ENCODE data around the gene SEMA6C. TPM values are rescaled to one million over a fixed set of nuclear protein-coding genes. Genes with fewer than 3 reads are reported as not detected.

SEMA6C gene
- total RNA-seq, 2 experiments from 2014 or later, result 1.9 to 2.5 TPM

DNA sequence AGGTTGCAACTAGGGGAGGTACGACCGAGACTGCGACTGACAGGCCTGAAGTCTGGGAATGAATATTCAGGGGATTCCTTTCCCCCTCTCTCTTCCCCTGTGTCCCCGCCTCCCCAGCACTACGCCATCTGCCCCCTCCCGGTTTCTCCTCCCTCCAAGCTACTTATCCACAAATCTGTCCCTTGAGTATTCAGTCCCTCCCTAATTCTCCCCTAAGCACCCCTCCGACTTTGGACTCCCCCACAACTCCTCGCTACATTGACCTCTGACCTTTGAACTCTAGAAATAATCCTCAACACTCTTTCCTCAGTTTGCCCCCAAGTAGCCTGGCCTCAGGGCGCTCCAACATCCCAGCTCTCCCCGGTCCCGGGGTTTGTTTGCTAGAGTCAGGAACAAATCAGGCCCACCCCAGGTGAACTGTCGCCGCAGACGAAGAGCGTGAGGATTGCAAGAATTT, 18.9 kb upstream of the SEMA6C start:
- CTCF ChIA-PET, result interaction anchor here (0.6 to 1.2 kb wide), 3 partner anchors 16 to 140 kb away, joined by 3 read pairs; no protein-coding TSS in a partner anchor
- POLR2A ChIA-PET, result interaction anchor here (0.9 kb wide), 1 partner anchor 8 kb away, joined by 3 read pairs; no protein-coding TSS in a partner anchor

DNA sequence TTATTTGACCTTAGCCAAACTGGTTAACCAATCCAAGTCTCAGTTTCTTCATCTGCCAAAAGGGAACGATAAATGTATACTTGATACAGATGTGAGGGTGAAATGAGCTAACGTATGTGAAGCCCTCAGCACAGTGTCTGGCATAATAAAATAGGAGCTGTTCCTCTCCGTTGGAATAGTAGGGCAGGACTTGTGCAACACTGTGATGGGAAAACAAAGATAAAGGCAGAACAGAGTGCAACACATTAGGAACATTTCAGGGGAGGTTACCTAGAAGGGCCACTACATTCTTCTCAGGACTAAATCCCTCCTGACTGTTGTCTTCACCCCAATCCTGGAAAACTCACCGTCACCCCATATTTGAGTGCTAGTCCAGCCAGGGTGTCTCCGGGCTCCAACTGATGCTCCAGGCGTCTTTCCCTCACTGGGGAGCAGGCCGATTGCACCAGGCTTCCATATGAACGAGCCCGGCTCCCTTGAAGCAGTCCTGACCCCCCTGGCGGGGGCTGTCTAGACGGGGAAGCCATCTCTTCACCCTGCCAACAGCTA, 18.4 kb upstream of the SEMA6C start:
- ChIA-PET POLR2A (interaction anchor here (0.9 kb wide), 1 partner anchor 8 kb away, joined by 3 read pairs; no protein-coding TSS in a partner anchor), CTCF (interaction anchor here (0.6 to 1.2 kb wide), 4 partner anchors 16 to 139 kb away, joined by 3 read pairs; no protein-coding TSS in a partner anchor)

DNA sequence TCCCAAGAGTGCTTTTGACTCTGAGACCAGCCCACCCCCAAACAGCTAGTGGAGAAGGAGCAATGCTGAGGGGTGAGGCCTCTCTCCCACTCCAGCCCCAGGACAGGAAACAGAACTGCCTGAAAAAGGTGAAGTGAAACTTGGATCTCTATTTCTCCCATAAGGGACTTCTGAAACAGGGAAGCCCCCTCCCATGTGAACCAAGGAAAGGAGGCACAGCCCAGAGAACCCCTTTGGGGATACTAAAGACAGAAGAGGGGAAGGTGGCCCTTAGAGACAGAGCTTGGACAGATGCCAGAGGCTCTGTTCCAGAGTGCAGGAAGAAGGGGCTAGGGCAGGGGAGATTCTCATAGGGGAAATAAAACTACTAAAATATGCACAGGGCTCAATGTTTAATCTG, 12.9 kb upstream of the SEMA6C start:
- ChIA-PET POLR2A (no interaction called here), CTCF (interaction anchor here (0.8 to 8.7 kb wide), 3 partner anchors 37 to 135 kb away, joined by 3 to 84 read pairs (median 3); no protein-coding TSS in a partner anchor)

DNA sequence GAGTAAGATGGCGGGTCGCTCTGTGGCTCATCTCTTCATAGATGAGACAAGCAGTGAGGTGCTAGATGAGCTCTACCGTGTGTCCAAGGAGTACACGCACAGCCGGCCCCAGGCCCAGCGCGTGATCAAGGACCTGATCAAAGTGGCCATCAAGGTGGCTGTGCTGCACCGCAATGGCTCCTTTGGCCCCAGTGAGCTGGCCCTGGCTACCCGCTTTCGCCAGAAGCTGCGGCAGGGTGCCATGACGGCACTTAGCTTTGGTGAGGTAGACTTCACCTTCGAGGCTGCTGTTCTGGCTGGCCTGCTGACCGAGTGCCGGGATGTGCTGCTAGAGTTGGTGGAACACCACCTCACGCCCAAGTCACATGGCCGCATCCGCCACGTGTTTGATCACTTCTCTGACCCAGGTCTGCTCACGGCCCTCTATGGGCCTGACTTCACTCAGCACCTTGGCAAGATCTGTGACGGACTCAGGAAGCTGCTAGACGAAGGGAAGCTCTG, 12.4 kb upstream of the SEMA6C start:
- ChIA-PET POLR2A (no interaction called here), CTCF (interaction anchor here (0.8 to 8.7 kb wide), 3 partner anchors 38 to 134 kb away, joined by 3 to 84 read pairs (median 3); no protein-coding TSS in a partner anchor)

DNA sequence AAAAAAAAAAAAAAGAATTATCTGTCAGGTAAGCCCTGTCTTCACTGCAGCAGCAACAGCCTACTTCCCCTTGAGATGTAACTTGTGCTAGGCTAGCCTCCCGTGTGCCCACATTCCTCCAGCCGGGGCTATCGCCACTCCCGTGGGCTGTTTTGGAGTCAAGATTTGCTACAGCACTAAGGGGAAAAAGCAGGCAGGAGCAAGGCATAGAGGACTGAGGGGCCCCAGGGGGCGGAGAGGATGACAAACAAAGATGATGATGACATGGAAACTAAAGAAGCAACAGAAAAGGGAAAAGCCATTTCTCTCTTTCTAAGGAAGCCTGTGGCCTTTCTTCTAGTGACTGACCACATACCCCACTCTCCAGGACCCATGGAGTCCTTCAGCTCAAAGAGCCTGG, 11.9 kb upstream of the SEMA6C start:
- POLR2A ChIA-PET, result interaction anchor here (0.5 kb wide), 1 partner anchor 311 kb away, joined by 7 read pairs; no protein-coding TSS in a partner anchor
- CTCF ChIA-PET, result interaction anchor here (0.7 to 8.7 kb wide), 5 partner anchors 24 to 134 kb away, joined by 3 to 84 read pairs (median 4); no protein-coding TSS in a partner anchor

DNA sequence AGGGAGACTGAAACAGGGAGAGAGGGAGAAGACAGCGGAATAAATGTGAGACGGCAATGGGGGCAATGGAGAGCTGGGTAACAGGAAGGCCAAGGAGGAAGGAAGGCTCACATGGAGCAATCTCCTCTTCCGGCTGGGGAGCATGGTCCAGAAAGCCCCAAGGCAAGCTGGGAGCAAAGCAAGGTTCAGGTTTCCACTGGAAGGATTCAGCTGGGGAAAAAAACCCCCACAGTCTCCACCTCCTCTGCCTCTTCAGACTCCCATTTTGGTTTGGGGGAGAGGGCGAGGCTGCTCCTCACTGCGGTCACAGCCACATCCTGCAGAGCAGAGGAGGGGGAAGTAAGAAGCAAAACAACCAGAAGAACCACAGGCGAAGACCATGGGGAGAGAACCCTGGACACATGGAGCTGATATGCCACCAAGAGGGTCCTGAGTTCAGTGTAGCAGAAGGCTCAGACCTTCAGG, 10.7 kb upstream of the SEMA6C start:
- ChIA-PET POLR2A (interaction anchor here (0.9 to 1.9 kb wide), 6 partner anchors 8 to 86 kb away, joined by 3 to 9 read pairs (median 4); partner anchors contain the start of gene VPS72), CTCF (interaction anchor here (0.5 to 8.7 kb wide), 16 partner anchors 8 to 132 kb away, joined by 3 to 84 read pairs (median 4); partner anchors contain the start of genes CDC42SE1, GABPB2, LYSMD1 and SCNM1)

DNA sequence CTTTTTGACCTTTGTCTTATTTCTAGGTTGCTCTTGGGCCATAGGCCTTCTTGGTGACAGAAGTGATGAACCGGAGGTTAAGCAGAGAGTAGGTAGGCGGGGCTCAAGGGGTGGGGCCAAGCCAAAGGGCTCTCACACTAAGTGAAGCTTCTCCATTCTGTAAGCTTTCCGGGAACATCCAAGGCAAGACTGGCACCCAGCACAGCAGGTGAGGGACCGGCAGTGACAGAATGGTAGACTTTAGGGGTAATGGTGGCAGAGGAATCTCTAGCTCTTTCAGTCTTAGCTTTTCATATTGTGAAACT, 10.0 kb upstream of the SEMA6C start, which contains the start of gene TNFAIP8L2:
TSS of gene TNFAIP8L2 (plus strand) at position 135 of the 305 bp plus-strand sequence. CDS start 2,049 bp downstream, outside the sequence.
- ChIA-PET CTCF (interaction anchor here (0.5 to 8.7 kb wide), 13 partner anchors 9 to 132 kb away, joined by 3 to 84 read pairs (median 5); partner anchors contain the start of genes CDC42SE1, GABPB2, LYSMD1 and SCNM1), POLR2A (interaction anchor here (0.9 to 1.9 kb wide), 5 partner anchors 9 to 85 kb away, joined by 3 to 9 read pairs (median 4); partner anchors contain the start of gene VPS72)

DNA sequence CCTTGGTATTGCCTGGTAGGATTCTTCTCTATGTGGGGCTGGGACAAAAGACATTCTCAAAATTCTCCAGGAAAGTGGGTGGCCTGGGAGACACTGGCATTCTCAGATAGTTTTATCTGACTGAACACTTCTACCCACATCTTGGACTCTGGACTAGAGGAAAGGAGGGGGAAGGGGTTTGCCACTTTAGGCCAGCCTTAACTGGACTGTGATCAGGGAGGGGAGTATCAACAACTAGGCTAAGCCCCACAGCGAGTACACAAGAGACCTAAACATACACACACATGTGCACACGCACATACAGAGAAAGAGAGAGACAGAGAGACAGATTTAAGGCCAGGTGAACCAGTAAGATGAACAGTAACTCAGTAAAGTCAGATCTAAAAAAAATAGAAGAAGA, 1.2 kb upstream of the SEMA6C start:
- ChIA-PET POLR2A (interaction anchor here (1.1 kb wide), 1 partner anchor 8 kb away, joined by 4 read pairs; the partner anchor contains the start of gene TNFAIP8L2), CTCF (interaction anchor here (0.6 to 1.6 kb wide), 3 partner anchors 9 to 77 kb away, joined by 3 to 6 read pairs (median 4); partner anchors contain the start of genes GABPB2 and TNFAIP8L2)

DNA sequence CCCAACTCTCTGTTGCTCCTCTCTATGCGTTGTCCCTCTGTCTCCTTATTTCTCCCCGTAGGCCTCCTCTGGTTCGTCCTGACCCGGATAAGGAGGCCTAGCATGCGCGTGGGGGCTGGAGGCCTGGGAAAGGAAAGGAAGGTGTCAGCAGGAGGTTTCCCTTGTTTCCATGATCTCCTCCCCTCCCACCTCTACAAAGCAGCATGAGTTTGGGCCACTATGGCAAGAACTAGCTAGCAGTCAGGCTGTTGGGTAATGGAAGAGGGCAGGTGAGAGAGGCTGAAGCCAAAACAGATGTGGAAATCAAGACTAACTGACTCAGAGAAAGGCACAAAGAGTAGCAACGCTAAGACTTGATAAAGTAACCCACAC, 687 bp upstream of the SEMA6C start:
- ChIA-PET CTCF (interaction anchor here (0.6 to 1.1 kb wide), 3 partner anchors 9 to 76 kb away, joined by 3 to 6 read pairs (median 3); partner anchors contain the start of genes GABPB2 and TNFAIP8L2), POLR2A (interaction anchor here (0.6 to 1.1 kb wide), 2 partner anchors 9 to 16 kb away, joined by 3 to 4 read pairs; partner anchors contain the start of gene TNFAIP8L2)

DNA sequence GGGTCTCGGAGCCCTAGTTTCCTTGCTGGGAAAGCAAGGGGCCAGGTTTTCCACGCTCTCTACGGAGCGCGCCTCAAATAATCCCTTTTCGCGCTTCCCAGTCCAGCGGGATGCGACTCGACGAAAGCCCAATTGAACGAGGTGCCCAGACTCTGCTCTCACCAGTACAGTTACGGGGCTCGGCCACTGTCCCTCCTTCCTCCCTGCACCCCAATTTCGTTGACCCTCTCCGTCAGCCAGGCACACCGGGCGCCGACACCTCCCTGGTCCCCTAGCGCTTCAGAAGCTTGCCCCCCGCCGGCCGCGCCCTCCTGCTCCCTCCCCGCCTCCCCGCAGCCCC, 389 bp downstream of the SEMA6C start:
- POLR2A ChIA-PET, result no interaction called here
- CTCF ChIA-PET, result interaction anchor here (1.4 kb wide), 1 partner anchor 15 kb away, joined by 3 read pairs; no protein-coding TSS in a partner anchor

DNA sequence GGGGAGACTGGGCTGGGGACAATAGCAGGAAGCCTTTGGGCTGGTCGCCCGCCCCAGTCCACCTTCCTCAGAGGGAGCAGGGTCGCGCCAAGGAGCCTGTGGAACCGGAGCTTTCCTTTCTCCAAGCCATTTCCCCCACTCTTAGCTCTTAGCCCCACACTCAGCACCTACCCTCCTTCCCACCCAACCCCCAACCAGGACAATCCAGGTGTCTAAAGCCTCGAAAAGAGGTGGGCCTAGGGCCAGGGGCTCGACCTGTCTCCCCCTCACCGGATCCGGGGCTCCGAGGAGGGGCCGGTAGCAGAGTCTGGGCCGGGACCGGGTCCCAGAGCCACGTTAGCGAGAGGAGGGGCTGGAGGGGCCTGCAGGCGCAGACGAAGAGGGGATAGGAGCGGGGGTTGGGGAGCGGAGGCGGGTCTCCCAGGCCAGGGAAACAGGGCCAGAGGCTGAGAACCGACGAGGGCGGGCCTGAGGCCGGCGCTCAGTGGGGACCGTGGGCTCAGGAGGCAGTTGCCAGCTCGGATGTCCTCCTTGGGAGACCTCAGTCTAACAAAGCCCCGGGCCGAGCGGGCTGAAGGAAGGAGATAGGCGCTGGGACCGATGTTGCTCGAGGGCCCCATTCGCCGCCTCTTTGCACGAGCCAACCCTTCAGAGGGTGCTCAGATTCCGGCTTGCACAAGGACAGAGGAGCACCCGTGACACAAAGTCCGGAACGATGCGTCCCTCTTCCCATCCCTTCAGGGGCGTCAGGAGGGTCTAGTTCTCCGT, 943 bp downstream of the SEMA6C start:
- ChIA-PET POLR2A (no interaction called here), CTCF (interaction anchor here (1.4 kb wide), 1 partner anchor 14 kb away, joined by 3 read pairs; no protein-coding TSS in a partner anchor)

DNA sequence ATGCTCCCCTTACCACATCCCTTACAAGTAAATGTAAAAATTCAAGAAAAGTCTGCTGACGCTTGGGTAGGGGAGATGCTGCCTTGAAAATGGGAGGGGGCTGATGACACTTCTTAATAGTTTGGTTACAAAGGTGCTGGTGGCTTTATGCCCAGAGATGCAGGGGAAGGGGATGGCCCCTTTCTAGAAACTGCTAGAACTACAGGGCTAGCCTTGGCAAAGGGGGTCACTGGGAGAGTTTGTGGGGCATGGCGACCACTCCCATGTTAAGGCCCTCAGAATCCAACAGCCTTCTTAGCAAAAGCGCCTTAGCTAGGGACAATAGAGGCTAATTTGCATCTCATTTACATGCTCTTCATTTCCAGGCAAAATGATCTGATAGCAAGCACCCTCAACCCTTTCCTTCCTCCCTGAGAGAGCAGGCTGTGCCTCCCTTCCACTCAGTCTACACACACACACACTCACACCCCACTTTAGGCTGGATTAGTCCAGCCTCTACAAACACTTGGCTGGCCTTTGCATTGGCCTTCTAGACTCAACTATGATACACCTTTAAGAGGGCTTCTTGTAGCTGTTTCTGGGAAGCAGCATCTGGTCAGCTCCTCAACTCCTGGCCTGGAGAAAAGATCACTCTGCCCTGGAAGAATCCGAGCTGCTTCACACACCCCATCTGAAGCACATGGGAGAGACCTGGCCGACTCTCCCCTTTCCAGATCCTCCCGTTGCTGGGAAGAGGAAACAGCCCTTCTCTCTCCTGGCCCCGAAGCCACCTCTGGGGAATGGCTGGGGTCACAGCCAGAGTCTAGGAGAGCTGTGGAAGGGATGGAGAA, 1.7 kb downstream of the SEMA6C start:
- CTCF ChIA-PET, result interaction anchor here (1.2 to 2.1 kb wide), 3 partner anchors 11 to 84 kb away, joined by 3 to 6 read pairs (median 3); partner anchors contain the start of gene MLLT11
- POLR2A ChIA-PET, result no interaction called here

DNA sequence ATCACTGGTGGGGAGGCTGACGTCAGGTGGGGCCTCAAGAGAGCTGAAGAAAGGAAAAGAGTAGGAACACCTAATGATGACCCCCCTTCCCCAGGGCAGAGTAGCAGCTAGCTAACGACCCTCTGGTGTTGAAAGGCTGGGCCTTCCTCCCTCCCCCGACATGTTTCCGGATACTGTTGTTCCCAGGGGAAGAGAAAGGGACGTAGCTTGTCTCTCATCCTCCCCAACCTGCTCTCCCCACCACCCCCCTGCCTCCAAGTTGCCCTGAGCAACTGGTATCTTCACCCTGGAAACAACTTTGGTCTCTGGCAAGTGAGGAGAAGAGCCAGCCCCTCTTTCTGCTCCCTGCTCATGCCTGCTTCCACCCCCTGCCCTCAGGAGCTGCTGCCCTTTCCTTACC, 2.4 kb downstream of the SEMA6C start:
- POLR2A ChIA-PET, result no interaction called here

DNA sequence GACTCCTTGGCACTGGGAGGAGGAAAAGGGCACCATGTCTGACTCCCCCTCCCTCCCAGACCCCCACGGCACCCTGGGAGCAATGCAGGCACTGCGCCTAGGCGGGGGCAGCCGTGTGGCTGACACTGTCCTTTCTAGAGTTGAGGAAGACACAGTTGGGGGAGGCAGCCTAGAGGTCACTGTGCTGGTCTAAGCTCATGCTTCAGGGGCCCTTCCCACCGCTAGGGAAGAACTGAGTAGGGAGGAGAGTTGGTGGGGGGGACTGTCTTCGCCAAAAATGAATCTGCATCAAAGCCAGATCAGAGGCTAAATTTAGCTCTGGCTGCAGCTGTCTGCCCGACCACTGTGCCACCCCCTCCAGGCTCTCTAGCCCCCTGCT, 3.4 kb downstream of the SEMA6C start:
- POLR2A ChIA-PET, result no interaction called here

More for the DNA sequence above, 2.4 kb downstream of the SEMA6C start:
- CTCF ChIA-PET, result interaction anchor here (1.2 to 2.1 kb wide), 2 partner anchors 11 to 83 kb away, joined by 3 to 6 read pairs; partner anchors contain the start of gene MLLT11

DNA sequence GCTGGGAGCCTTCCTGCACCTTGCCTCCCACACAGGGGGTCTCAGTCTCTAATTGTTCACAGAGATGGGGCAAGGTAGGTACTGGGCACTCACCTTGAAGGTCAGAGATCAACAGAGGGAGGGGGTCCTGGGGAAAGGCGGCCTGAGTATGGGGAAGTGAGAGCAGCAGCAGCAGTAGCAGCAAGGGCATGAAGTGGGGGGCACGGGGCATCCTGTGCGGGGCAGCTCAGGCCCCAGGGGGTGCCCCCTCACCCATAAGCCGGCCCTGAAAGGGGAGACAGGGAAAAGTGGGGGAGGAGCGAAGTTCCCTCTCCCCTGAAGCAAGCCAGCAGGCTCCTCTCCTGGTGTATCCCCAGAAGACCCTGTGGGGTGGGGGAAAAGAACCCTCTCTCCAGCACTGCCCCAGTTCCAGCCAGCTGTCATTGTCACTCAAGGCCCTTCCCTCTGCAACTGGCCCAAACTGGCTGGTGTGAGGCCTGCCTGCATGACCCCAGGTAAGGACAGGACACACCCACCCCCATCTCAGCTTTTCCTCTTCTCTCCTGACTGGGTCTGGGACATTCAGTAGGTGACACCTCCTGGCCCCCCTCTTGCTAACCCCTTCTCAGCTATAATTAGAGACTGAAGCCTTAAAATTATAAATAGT, 3.9 kb downstream of the SEMA6C start:
- POLR2A ChIA-PET, result interaction anchor here (0.6 kb wide), 1 partner anchor 553 kb away, joined by 9 read pairs; no protein-coding TSS in a partner anchor
- CTCF ChIA-PET, result interaction anchor here (0.7 to 2.1 kb wide), 2 partner anchors 9 to 13 kb away, joined by 3 to 6 read pairs; no protein-coding TSS in a partner anchor

More for the DNA sequence above, 3.4 kb downstream of the SEMA6C start:
- CTCF ChIA-PET, result interaction anchor here (0.6 to 2.1 kb wide), 3 partner anchors 8 to 61 kb away, joined by 3 to 6 read pairs (median 4); no protein-coding TSS in a partner anchor

DNA sequence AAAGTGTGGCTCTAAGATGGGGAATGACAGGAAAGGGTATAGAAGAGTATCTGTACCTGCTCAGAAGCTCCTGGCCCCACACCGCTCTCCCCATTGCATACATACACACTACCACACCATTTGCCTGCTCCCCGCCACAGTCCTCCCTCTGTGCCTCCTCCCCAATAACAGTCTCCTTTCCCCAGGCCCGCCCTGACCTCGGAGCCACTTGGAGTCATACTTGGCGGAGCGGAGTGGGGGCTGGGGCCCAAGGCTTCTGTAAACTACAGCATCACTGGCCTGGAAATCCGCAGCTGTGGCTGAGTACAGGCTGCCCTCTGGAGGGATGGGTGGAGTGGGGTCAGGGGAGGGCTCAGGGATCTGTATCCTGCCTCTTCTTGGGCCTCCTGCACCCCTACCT, 8.6 kb downstream of the SEMA6C start:
- ChIA-PET CTCF (no interaction called here), POLR2A (no interaction called here)
